Loucy (cell line): Measurements from ENCODE around the gene CDRT4.

Experiments
- H2AFZ ChIP-seq: fragments of 200-600 bp; sonication (generic); 2 replicates; pipeline ENCODE4 v1.6.0; 2016; ENCODE audit warnings: antibody characterized with exemption, mild to moderate bottlenecking, low read length, moderate library complexity
- H3F3A ChIP-seq: fragments of 200-600 bp; 2 replicates; pipeline ENCODE4 v1.6.0; 2016; ENCODE audit warnings: antibody characterized with exemption, low read depth, mild to moderate bottlenecking
- H3K27me3 ChIP-seq: fragments of 200-600 bp; sonication (generic); 2 replicates; pipeline ENCODE4 v1.6.1; 2014; ENCODE audit warnings: low read length, mild to moderate bottlenecking; ENCODE audit not compliant: insufficient read depth, poor library complexity, severe bottlenecking
- H3K36me3 ChIP-seq: fragments of 200-600 bp; sonication (generic); 2 replicates; pipeline ENCODE4 v1.6.1; 2016; ENCODE audit warnings: low read length; ENCODE audit not compliant: insufficient read depth
- H3K4me1 ChIP-seq: fragments of 200-600 bp; sonication (generic); 2 replicates; pipeline ENCODE4 v1.5.1; 2014; ENCODE audit warnings: low read length, mild to moderate bottlenecking; ENCODE audit not compliant: insufficient read depth, poor library complexity, severe bottlenecking
- H3K4me2 ChIP-seq: fragments of 200-600 bp; sonication (generic); 2 replicates; pipeline ENCODE4 v1.6.0; 2014; ENCODE audit warnings: antibody characterized with exemption, low read length, low read depth, mild to moderate bottlenecking; ENCODE audit not compliant: poor library complexity, severe bottlenecking
- H3K4me3 ChIP-seq: fragments of 200-600 bp; sonication (generic); 2 replicates; pipeline ENCODE4 v1.5.1; 2014; ENCODE audit warnings: low read length, mild to moderate bottlenecking, mixed read lengths; ENCODE audit not compliant: poor library complexity, severe bottlenecking
- H3K79me2 ChIP-seq: fragments of 200-600 bp; sonication (generic); 2 replicates; pipeline ENCODE4 v1.6.1; 2014; ENCODE audit warnings: low read length; ENCODE audit not compliant: insufficient read depth
- H3K9ac ChIP-seq: fragments of 200-600 bp; sonication (generic); 2 replicates; pipeline ENCODE4 v1.6.0; 2014; ENCODE audit warnings: mild to moderate bottlenecking, low read depth, low read length, moderate library complexity; ENCODE audit not compliant: poor library complexity, severe bottlenecking
- H3K9me2 ChIP-seq: fragments of 200-600 bp; sonication (generic); replicated peaks from 2 replicates; pipeline ENCODE4 v1.6.1; 2016; ENCODE audit warnings: low read depth, low read length, mixed read lengths
- H3K9me3 ChIP-seq: fragments of 200-600 bp; sonication (generic); 2 replicates; pipeline ENCODE4 v1.6.1; 2014; ENCODE audit warnings: mild to moderate bottlenecking, antibody characterized with exemption, low read length, low read depth; ENCODE audit not compliant: insufficient read depth
- H4K20me1 ChIP-seq: fragments of 200-600 bp; sonication (generic); 2 replicates; pipeline ENCODE4 v1.6.0; 2014; ENCODE audit warnings: antibody characterized with exemption, low read length, mild to moderate bottlenecking; ENCODE audit not compliant: insufficient read depth, poor library complexity, severe bottlenecking
- EZH2phosphoT487 ChIP-seq: fragments of 200-600 bp; IDR thresholded peaks from 2 replicates; pipeline ENCODE4 v1.6.1; 2018; ENCODE audit warnings: antibody characterized with exemption, mild to moderate bottlenecking, moderate library complexity, borderline replicate concordance
- TF ChIP-seq, protein P1 (sequence below): fragments of 200-600 bp; sonication (generic); conservative IDR thresholded peaks from 2 replicates; pipeline ENCODE4 v1.5.1; 2014; ENCODE audit warnings: mild to moderate bottlenecking, antibody characterized with exemption, low read length

Gene CDRT4

DNA sequence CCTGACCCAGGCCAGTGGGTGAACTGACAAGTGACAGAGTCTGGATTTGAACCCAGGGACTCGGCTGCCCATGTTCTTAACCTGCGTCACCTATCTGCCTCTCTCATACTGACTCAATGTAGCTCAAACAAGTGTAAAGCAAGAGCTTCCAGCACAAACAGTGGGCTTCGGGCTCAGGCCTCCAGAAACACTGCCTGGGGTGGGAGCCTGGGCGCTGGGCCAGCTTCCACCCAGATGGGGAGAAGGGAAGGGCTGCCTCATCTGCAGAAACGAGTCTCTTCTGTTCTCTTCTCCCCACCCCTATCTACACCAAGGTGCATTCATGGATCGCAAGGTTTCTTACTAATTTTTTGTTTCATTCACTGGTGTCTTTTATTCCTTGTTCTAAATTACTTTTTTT lies 1.3 kb downstream of the CDRT4 start:
- no peaks in the 10 kb centered on the region for H3K4me1 ChIP-seq
- H3K4me3 ChIP-seq, result no peak overlapping the region
- no peaks in the 10 kb centered on the region for H3K9me2 ChIP-seq
- no peaks in the 10 kb centered on the region for H3K27me3 ChIP-seq
- H4K20me1 ChIP-seq, result no peaks in the 10 kb centered on the region
- H3F3A ChIP-seq, result no peaks in the 10 kb centered on the region
- no peaks in the 10 kb centered on the region for H3K79me2 ChIP-seq
- H3K9me3 ChIP-seq, result no peaks in the 10 kb centered on the region
- H3K36me3 ChIP-seq, result no peaks in the 10 kb centered on the region
- H3K9ac ChIP-seq, result no peak overlapping the region
- H2AFZ ChIP-seq, result no peak overlapping the region
- TF ChIP-seq, protein P1, sequence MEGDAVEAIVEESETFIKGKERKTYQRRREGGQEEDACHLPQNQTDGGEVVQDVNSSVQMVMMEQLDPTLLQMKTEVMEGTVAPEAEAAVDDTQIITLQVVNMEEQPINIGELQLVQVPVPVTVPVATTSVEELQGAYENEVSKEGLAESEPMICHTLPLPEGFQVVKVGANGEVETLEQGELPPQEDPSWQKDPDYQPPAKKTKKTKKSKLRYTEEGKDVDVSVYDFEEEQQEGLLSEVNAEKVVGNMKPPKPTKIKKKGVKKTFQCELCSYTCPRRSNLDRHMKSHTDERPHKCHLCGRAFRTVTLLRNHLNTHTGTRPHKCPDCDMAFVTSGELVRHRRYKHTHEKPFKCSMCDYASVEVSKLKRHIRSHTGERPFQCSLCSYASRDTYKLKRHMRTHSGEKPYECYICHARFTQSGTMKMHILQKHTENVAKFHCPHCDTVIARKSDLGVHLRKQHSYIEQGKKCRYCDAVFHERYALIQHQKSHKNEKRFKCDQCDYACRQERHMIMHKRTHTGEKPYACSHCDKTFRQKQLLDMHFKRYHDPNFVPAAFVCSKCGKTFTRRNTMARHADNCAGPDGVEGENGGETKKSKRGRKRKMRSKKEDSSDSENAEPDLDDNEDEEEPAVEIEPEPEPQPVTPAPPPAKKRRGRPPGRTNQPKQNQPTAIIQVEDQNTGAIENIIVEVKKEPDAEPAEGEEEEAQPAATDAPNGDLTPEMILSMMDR, result no peak
- TF ChIP-seq EZH2phosphoT487, result no peak
- H3K4me2 ChIP-seq, result no peak overlapping the region

GRCh38 chr17:15465045-15465701 lies 2.2 kb downstream of the CDRT4 start:
- Histone ChIP-seq H3K9ac (no peak overlapping the region), H3K4me3 (no peak overlapping the region), H3K79me2 (no peaks in the 10 kb centered on the region), H3K36me3 (no peaks in the 10 kb centered on the region), H3K9me2 (no peaks in the 10 kb centered on the region), H3F3A (no peaks in the 10 kb centered on the region), H3K4me1 (no peaks in the 10 kb centered on the region), H3K9me3 (no peaks in the 10 kb centered on the region), H2AFZ (no peak overlapping the region), H4K20me1 (no peaks in the 10 kb centered on the region), H3K27me3 (no peaks in the 10 kb centered on the region), H3K4me2 (no peak overlapping the region)
- TF ChIP-seq EZH2phosphoT487, result no peak
- TF ChIP-seq, protein P1, result no peak

DNA sequence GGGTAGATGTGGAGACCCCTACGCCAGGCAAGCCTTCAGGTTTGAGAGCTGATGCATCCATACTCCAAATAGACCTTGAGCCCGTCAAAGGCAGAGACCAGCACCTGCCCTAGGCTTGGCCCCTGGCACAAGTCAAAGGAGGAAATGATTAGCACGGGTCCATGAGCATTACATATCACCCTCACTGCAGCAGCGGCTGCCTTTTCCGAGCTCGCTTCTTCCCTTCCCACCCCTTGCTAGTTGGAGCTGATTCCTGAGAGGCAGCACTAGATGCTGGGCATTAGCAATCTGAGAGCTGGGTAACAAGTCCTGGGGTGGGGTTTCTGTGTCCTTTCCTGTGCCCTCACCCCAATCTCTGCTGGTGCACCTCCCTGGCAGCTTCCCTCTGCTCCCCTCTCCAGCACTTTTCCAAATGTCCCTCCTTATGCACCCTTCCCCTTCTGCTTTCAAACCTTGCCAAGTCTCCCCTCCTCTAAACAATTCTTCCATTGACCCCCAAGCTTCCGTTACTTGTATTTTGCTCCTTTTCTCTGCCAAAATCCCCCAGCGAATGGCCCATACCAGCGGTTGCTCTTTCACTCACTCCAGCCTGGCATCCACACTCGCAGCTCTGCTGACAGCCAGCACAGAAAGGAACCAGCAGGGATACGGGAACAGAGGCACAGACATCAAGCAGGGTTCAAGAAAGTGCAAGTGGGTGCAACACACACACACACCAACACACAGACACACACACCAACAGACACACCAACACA lies 3.0 kb downstream of the CDRT4 start:
- H3K9me3 ChIP-seq, result no peaks in the 10 kb centered on the region
- H2AFZ ChIP-seq, result no peak overlapping the region
- H3K36me3 ChIP-seq, result no peaks in the 10 kb centered on the region
- no peak overlapping the region for H3K9ac ChIP-seq
- H3K79me2 ChIP-seq, result no peaks in the 10 kb centered on the region
- no peaks in the 10 kb centered on the region for H3K4me1 ChIP-seq
- TF ChIP-seq, protein P1, result no peak
- TF ChIP-seq EZH2phosphoT487, result no peak
- H3K27me3 ChIP-seq, result no peaks in the 10 kb centered on the region
- H3K9me2 ChIP-seq, result no peaks in the 10 kb centered on the region
- H3K4me2 ChIP-seq, result no peak overlapping the region
- H4K20me1 ChIP-seq, result no peaks in the 10 kb centered on the region
- H3F3A ChIP-seq, result no peaks in the 10 kb centered on the region
- H3K4me3 ChIP-seq, result no peak overlapping the region
